Activated naive CD8-positive, alpha-beta T cell (primary cell): Measurements from ENCODE around the gene POU4F1.
A peak's percentile ranks its signal among the peaks of the same experiment; 100 is the strongest.

ENCODE experiments used
- H3K27ac Mint-ChIP-seq: one replicate; pipeline ENCODE4 v1.8.0; 2021; ENCODE audit warnings: mixed read lengths
- H3K27me3 Mint-ChIP-seq: one replicate; pipeline ENCODE4 v1.8.0; 2021; ENCODE audit warnings: mixed read lengths
- H3K36me3 Mint-ChIP-seq: one replicate; pipeline ENCODE4 v1.8.0; 2021; ENCODE audit warnings: mixed read lengths
- H3K4me1 Mint-ChIP-seq: one replicate; pipeline ENCODE4 v1.8.0; 2021; ENCODE audit warnings: low read depth, mixed read lengths
- H3K4me3 Mint-ChIP-seq: one replicate; pipeline ENCODE4 v1.8.0; 2021; ENCODE audit warnings: mild to moderate bottlenecking, mixed read lengths
- H3K9me3 Mint-ChIP-seq: one replicate; pipeline ENCODE4 v1.8.0; 2021; ENCODE audit warnings: low read depth, mixed read lengths

The POU4F1 gene

GRCh38 chr13:78610381-78610883 lies 7.1 kb upstream of the POU4F1 start:
- Mint-ChIP-seq H3K4me3 (peak overlapping the region; percentile 81), H3K36me3 (peaks cover 11% of the 10 kb centered on the region), H3K27me3 (peaks cover 32% of the 10 kb centered on the region), H3K4me1 (peaks cover 33% of the 10 kb centered on the region), H3K9me3 (peaks cover 5% of the 10 kb centered on the region), H3K27ac (no peak overlapping the region)

GRCh38 chr13:78609464-78610205 lies 6.3 kb upstream of the POU4F1 start:
- H3K36me3 Mint-ChIP-seq, result peaks cover 5% of the 10 kb centered on the region
- H3K27ac Mint-ChIP-seq, result no peak overlapping the region
- H3K27me3 Mint-ChIP-seq, result peaks cover 36% of the 10 kb centered on the region
- peaks cover 35% of the 10 kb centered on the region for H3K4me1 Mint-ChIP-seq
- H3K4me3 Mint-ChIP-seq, result peak overlapping the region; percentile 81
- peaks cover 5% of the 10 kb centered on the region for H3K9me3 Mint-ChIP-seq

GRCh38 chr13:78608688-78609463 lies 5.5 kb upstream of the POU4F1 start:
- Mint-ChIP-seq H3K36me3 (peaks cover 2% of the 10 kb centered on the region), H3K27ac (no peak overlapping the region), H3K4me3 (peak overlapping the region; percentile 81), H3K9me3 (peaks cover 5% of the 10 kb centered on the region), H3K27me3 (peaks cover 41% of the 10 kb centered on the region), H3K4me1 (peaks cover 39% of the 10 kb centered on the region)

GRCh38 chr13:78608252-78608687 lies 4.9 kb upstream of the POU4F1 start:
- H3K36me3 Mint-ChIP-seq, result peaks cover under 1% of the 10 kb centered on the region
- peaks cover 42% of the 10 kb centered on the region for H3K27me3 Mint-ChIP-seq
- no peak overlapping the region for H3K27ac Mint-ChIP-seq
- H3K4me1 Mint-ChIP-seq, result peaks cover 40% of the 10 kb centered on the region
- H3K9me3 Mint-ChIP-seq, result peaks cover 5% of the 10 kb centered on the region
- H3K4me3 Mint-ChIP-seq, result peak overlapping the region; percentile 75

GRCh38 chr13:78607409-78608251 lies 4.3 kb upstream of the POU4F1 start:
- Mint-ChIP-seq H3K4me3 (peak overlapping the region; percentile 75), H3K4me1 (peaks cover 42% of the 10 kb centered on the region), H3K36me3 (no peaks in the 10 kb centered on the region), H3K9me3 (peaks cover 5% of the 10 kb centered on the region), H3K27me3 (peaks cover 44% of the 10 kb centered on the region), H3K27ac (no peak overlapping the region)

GRCh38 chr13:78606471-78607408 lies 3.4 kb upstream of the POU4F1 start:
- peaks cover 47% of the 10 kb centered on the region for H3K4me1 Mint-ChIP-seq

GRCh38 chr13:78604782-78605611 lies 1.6 kb upstream of the POU4F1 start:
- Mint-ChIP-seq H3K4me3 (no peak overlapping the region), H3K27me3 (peaks cover 53% of the 10 kb centered on the region), H3K27ac (no peak overlapping the region), H3K4me1 (peaks cover 52% of the 10 kb centered on the region), H3K9me3 (no peaks in the 10 kb centered on the region), H3K36me3 (no peaks in the 10 kb centered on the region)

More at GRCh38 chr13:78606471-78607408, 3.4 kb upstream of the POU4F1 start:
- peak overlapping the region; percentile 27 for H3K4me3 Mint-ChIP-seq
- H3K36me3 Mint-ChIP-seq, result no peaks in the 10 kb centered on the region
- H3K27ac Mint-ChIP-seq, result no peak overlapping the region
- H3K9me3 Mint-ChIP-seq, result peaks cover 5% of the 10 kb centered on the region
- peaks cover 48% of the 10 kb centered on the region for H3K27me3 Mint-ChIP-seq

GRCh38 chr13:78602561-78603239 lies 652 bp downstream of the POU4F1 start:
- Mint-ChIP-seq H3K4me3 (peak overlapping the region; percentile 89), H3K9me3 (no peaks in the 10 kb centered on the region), H3K36me3 (no peaks in the 10 kb centered on the region), H3K4me1 (peaks cover 41% of the 10 kb centered on the region), H3K27me3 (peaks cover 56% of the 10 kb centered on the region), H3K27ac (no peak overlapping the region)

GRCh38 chr13:78601874-78602560 lies 1.3 kb downstream of the POU4F1 start:
- H3K4me3 Mint-ChIP-seq, result peak overlapping the region; percentile 89
- no peaks in the 10 kb centered on the region for H3K36me3 Mint-ChIP-seq
- no peaks in the 10 kb centered on the region for H3K9me3 Mint-ChIP-seq
- no peak overlapping the region for H3K27ac Mint-ChIP-seq
- peaks cover 60% of the 10 kb centered on the region for H3K27me3 Mint-ChIP-seq
- peaks cover 35% of the 10 kb centered on the region for H3K4me1 Mint-ChIP-seq

- Mint-ChIP-seq H3K4me3 (peak overlapping the region; percentile 65), H3K4me1 (peaks cover 31% of the 10 kb centered on the region), H3K36me3 (no peaks in the 10 kb centered on the region), H3K27me3 (peaks cover 54% of the 10 kb centered on the region), H3K27ac (no peak overlapping the region), H3K9me3 (no peaks in the 10 kb centered on the region)
Measured at GRCh38 chr13:78601124-78601873, 2.1 kb downstream of the POU4F1 start.

GRCh38 chr13:78600280-78600883 lies 3.0 kb downstream of the POU4F1 start:
- H3K36me3 Mint-ChIP-seq, result no peaks in the 10 kb centered on the region
- H3K27ac Mint-ChIP-seq, result no peak overlapping the region

More at GRCh38 chr13:78600280-78600883, 3.0 kb downstream of the POU4F1 start:
- H3K9me3 Mint-ChIP-seq, result no peaks in the 10 kb centered on the region
- peak overlapping the region; percentile 65 for H3K4me3 Mint-ChIP-seq
- peaks cover 34% of the 10 kb centered on the region for H3K4me1 Mint-ChIP-seq
- peaks cover 49% of the 10 kb centered on the region for H3K27me3 Mint-ChIP-seq
